Mesenteric fat pad (tissue), 1 donor: Measurements from ENCODE around the gene HNRNPH2. TPM values are rescaled to one million over a fixed set of nuclear protein-coding genes. Genes with fewer than 3 reads are reported as not detected.

ENCODE experiments used
- DNase-seq: peaks from one replicate; pipeline ENCODE4 v3.0.0-alpha.2; 2020; ENCODE audit warnings: low spot score
- total RNA-seq: library from RNA; stranded (reverse); fragmentation: NEBNext Ultra II Directional; extraction: Animal tissue kit (Norgen Biotek cat#: 25700); gene quantifications from one replicate; pipeline ENCODE4 v1.2.1, GENCODE V29; 2021
- donor health status: DM: yes; HTN: yes; CAD: no.

HNRNPH2 gene
- total RNA-seq, 1 donor from 2014 or later, result 62.1 TPM

DNA sequence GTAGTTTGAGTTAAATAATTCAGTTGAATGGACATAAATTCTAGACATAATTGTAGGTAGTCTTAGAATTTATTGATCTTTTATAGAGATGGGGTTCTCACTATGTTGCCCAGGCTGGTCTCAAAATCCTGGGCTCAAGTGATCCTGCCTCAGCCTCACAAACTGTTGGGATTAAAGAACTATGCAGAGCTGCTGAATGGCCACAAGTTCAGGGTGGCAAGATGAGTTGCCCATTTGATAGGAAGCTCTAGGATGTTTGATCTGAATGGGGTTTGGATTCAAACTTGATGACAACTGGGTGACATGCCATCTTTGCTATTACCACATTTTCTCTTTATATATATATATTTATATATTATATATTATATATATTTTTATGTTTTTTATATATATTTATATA is 13.7 kb upstream of the HNRNPH2 start:
- no peak for DNase-seq

DNA sequence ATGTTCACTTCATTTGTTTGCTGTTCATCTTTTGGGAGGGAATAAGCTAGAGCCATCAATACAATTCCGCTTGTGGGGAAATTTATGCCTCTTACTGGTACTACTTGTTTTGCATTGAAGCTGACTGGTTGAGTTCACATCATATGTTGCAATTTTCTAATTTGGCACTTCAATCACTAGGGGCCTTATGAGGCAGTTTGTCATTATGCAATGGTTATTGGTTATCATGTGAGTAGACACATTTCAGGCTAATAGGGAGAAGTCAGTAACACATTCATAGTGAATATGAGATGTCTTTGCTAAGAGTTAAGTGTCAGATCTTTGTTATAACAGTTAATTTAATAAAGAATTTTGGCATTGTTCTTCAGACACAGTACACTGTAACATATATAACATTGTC is 12.2 kb upstream of the HNRNPH2 start:
- DNase-seq, result no peak

DNA sequence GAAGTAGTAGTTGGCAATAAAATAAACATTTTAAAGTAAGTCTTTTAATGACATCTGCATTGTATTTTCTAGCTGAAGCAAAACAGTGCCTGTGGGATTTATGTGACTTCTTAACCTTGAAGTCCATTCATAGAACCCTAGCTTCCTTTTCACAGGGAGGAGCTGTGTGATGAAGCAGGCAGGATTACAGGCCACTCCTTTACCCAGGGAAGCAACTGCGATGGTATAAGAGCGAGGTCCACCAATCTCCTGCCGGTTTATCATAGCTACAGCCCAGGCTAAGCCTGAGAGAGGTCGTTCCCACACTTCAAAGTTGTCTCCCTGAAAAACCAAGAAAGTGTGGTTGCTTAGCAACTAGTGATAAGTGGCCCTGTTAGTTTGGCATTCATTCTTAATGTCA is 10.2 kb upstream of the HNRNPH2 start:
- DNase-seq, result no peak

DNA sequence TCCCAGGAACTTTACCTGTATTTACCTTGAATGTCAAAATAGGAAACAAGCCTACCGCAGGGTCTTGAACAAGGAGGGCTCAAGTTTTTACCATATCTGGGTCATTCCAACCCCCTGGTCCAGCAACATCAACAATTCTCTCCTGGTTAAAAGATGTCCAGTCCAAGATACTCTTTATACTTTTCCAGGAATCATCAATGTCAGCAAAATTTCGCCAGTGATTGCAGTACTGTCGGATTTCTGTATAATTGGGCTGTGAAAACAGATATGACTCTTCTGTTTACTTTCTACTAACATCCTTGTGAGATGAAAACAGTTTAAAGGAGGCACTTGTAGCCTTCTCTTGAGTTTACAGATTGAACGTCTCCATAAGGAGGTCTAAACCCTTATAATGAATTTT is 9.3 kb upstream of the HNRNPH2 start:
- DNase-seq, result no peak

DNA sequence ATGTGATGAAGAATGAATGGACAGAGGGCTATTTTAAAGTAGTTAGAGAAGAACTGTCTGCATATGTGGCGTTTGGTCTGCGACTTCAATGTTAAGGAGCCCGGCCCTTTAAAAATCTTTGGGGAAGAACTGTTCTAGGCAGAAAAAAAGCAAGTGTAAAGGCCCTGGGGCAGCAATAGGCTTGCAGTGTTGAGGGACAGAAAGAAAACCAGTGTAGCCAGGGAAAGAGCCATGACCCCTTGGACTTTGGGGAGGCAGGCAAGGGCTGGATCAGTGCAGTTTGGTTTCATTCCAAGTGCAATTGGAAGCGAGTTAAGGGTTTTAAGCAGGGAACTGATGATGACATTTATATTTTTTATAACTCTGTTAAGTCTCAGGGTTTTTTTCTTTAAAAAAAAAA is 8.2 kb upstream of the HNRNPH2 start:
- no peak for DNase-seq

DNA sequence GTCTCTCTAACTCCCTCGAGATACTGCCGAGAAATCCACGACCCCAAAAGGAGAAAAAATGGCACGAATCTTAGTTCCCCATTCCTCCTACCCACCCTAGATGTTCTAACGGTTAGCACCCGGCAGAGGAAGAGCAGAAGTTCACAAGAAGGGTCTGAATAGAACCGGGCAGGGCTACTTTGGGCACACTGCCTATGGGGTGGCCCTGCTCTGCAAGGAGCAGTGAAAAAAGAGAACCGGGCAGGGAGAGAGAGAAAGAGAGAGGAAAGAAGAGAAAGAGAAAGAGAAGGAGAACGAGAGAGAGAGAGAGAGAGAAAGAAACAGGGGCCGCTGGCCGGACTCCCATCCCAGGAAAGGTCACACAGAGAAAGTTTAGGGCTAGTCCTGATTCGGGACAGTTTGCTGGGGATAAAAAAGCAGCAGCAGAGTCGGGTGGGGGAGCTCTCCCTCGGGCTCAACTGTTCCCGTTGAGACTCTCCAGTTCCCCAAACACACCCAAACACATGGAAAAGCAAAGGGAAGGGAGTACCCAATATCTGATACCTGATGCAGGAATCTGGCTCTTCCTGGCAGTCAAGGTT is 765 bp upstream of the HNRNPH2 start:
- DNase-seq, result no peak

DNA sequence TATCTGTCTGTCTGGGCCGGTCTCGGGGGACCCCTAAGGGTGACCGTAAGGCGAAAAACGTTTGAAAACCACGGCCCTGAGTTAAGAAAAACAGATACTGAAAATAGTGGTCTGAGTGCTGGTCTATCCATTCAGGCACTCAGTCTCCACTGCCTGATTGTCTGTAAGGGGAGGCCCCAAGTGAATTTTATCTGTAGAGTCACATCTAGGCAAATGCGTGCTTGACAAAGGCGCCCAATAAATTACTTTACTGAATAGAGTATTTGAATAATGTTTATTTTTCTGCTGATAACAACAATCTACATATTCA is 465 bp downstream of the HNRNPH2 start:
- no peak for DNase-seq

DNA sequence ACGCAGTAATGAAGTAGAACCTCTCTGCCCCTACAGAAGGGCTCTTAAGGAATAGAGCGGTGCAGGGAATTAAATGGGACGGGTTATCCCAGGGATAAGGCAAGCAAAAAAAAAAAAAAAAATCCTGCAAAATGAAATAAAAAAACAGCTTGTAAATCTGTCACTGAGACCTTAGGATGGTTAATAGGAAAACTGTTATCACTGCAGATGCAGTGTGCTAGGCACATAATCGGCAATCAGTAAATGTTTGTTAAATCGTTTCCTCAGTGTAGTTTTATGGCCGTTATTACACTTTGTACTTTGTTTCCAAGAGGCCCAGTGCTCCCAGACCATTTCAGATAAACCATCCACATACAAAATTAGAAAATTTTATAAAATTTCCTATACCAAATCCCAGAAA is 1.0 kb downstream of the HNRNPH2 start:
- no peak for DNase-seq

DNA sequence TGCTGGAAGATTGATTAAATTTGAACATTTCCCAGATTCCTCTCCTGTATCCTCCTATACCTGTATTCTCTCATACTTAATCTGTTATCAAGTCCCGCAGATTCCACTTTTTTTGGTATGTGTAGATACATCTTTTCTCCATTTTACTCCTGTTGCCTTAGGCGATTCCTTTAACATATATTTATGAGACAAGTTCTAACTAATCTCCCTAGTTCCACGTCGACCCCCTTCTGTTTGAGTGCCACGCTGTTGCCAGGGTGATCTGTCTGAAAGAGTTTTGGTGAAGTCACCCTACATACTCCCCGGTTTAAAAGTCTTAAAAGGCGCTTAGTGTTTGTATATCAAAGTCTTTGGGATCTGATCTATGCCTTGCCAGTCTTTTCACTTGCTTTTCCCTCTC is 2.4 kb downstream of the HNRNPH2 start:
- no peak for DNase-seq

DNA sequence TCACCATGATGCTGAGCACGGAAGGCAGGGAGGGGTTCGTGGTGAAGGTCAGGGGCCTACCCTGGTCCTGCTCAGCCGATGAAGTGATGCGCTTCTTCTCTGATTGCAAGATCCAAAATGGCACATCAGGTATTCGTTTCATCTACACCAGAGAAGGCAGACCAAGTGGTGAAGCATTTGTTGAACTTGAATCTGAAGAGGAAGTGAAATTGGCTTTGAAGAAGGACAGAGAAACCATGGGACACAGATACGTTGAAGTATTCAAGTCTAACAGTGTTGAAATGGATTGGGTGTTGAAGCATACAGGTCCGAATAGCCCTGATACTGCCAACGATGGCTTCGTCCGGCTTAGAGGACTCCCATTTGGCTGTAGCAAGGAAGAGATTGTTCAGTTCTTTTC is 4.0 kb downstream of the HNRNPH2 start:
- DNase-seq, result no peak

DNA sequence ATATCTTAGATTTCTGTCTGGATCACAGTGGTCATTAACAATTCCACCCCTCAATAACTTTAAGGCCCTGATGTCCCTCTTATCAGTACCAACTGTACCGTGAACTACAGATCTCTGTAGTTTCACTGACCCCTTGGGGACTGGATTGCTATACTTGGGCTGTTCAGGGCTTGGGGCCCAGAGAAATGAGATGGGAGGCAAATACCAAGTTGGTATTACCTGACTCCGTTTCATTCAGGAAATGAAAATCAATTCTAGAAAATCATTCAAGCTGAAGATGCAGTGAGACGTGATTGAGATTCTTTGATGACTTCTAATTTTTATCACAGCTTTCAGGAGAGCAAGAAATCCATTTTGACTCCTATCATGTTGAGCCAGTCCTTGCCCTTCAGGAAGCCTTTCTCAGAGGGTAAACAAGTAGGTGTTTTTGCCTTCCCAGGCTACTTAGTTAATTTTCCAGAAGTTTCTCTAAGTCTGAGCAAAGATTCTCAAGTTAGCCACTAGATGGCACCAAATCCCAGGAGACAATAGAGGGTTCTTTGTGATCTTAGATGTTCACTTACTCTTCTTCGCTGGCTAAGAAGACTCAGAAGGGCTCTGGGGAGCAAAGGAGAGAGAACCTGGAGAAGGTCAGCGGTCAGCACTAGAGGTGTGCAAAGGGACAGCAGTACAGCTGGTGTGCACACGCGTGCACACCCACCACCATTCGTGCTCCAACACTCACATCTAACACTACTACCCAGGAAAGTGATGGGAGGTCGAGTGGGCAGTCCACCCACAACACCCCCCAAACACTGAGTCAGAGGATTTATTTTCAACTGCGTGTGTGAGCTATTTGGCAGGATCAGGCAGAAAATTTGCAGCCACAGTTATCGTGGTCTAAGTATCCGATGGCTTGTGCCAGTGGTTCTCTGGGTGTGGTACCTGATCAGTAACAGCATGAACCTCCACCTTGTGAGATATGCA is 7.4 kb downstream of the HNRNPH2 start:
- DNase-seq, result no peak

DNA sequence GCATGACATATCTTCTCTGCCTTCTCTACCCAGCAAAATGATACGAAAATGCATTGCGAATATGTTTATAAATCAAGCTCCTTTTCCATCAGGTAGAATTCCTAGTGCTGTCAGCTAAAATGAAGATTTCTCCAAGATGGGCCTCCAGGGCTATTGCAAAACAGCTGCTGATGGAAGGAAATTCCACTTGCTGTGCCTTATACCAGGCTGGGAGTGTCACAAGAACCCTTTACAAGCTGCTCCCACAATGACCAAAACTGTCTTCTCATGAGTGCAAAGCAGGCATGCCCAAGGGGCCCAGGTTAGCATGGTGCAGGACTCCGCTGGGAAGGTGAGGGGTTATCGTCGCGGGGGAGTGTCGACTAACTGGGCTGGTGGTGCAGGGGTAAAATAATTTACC is 8.7 kb downstream of the HNRNPH2 start:
- no peak for DNase-seq

DNA sequence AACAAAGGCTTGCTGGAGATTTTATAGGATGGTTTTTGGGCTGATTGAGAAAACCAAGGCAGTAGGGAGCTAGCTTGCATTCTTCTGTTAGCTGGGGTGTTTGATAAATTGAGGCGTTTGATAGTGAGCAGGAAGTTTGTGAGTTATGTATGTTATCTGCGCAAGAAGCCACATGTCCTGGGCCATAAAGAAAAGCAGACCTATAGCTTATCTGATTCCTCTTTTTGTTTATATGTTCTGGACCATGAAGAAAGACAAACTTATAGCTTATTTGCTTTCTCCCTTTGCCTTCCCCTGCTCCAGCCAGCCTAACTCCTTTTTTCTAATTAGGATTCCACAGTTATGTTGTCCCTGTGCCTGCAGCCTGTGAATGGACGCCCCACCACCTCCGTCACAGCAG is 9.2 kb downstream of the HNRNPH2 start:
- DNase-seq, result no peak

DNA sequence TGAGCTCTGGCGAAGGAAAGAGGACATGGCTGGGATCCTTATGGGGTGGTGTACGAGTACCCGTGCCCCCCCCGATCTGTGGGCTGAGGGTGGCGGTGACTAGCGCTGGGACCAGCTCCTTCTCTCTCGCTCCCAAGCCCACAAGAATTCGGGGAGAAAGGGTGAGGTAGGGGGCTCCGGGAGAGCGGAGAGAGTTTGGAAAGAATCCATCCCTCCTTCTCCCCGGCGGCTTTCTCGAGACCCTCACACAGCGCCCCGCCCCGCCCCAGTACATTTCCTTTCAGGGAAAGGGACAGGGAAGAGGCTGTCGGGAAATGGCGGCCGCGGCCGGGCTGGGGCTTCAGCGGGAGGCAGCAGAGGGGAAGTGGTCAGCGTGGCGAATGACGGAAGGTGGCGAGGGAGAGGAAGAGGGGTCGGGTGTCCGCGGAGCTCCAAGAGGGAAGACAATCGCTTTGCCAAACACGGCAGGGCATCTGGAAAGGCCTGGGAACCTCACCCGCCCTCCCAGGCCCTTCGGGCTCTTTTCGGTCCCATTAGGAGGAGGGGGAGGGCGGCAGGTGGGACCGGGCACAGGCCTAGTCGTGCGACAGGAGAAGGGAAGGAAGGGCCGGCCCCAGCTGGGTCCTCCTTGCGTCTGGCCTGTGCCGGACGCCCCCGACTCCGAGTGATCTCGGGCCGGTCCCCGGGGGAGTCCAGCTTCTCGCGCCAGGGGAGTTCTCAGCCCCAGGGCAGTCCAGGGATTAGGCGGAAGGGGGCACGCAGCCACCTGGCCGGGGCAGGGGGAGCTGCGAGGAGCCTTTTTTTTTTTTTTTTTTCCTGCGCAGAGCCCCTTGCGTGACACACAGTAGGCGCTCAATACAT is 10.2 kb downstream of the HNRNPH2 start:
- DNase-seq, result no peak

DNA sequence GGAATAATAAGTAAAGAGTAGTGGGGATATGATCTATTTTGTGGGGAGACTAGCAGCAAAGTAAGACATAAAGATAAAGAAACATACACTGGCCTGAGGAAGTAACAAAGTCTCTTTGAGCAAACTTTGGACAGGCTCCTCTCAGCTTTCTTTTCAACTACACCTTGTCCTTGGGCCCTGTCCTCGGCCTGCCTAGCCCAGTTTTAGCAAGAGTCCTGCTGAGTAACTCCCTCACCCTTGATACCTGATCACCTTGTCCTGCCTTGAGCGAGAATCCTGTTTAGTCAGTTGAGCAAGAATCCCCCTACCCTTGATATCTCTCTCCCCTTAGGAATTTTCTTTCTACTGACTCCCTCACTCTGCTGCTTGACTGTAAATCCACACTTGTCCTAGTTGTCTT is 11.5 kb downstream of the HNRNPH2 start:
- no peak for DNase-seq

DNA sequence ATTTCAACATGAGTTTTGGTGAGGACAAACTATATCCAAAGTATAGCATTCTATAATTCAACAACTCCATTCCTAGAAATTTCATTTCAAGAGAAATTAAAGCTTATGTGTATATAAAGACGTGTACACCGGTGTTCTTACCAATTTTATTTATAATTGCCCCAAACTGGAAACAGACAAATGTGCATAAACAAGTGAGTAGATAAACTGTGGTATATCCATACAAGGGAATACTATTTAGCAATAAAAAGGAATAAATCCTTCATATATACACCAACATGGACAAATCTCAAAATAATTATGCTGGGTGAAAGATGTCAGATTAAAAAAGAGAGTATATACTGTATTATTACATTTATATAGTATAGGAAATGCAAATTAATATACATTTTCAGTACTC is 19.9 kb downstream of the HNRNPH2 start:
- no peak for DNase-seq

DNA sequence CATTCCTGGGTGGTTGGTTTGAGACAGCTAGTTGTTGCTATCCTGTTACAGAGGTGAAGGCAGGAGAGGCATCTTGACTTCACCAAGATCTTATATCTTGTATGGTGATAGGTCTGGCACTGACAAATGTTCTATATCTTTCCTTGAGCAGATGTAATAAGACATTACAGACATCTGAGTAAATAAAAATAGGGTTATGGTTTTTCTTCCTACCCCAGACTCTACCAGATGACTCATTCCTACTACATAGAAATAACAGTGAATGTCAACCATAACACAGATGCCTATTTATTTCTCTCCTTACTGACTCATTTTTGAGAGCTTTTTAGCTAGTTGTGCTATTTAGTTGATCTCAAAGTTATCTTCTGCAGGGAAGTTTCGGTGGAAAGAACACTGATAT is 21.9 kb downstream of the HNRNPH2 start:
- DNase-seq, result no peak

DNA sequence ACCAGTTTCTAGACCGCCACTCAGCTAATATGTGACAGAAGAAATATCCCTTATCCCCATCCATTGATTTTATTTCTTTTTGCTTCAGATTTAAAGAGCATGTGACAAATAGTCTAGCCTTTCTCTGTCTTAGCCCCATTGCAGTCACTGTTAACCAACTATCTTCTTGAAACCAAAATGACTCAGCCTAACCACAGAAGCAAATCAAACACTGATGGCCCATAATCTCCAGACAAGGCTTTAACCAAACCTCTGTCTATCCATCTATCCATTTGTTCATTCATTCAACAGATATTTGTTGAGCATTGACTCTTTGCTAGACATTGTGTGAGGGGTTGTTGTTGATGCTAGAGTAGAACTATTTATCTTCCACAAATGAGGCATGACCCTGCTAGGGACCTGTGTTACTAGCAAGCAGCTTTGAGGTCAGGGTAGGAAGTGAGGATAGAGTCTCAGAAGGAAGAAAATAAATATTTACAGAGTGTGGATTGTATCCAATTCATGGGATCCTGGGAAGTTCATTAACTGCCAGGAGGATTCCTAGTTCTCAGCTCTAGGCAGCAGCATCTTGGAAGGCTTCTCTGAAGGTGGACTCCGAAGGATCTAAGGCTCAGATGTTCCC is 22.5 kb downstream of the HNRNPH2 start:
- no peak for DNase-seq

DNA sequence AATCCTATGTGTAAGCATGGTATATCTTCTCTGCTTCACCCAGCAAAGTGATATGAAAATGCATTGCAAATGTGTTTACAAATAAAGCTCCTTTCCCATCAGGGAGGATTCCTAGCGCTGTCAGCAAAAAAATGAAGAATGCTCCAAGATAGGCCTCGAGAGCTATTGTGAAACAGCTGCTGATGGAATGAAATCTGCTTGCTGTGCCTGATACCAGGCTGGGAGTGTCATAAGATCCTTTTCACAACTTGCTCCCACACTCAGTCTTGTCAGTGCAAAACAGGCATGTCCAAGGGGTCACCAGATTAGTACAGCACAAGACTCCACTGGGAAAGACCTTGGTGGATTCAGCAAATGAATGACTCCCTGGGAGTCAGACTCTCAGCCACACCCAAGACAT is 34.1 kb downstream of the HNRNPH2 start:
- DNase-seq, result no peak

DNA sequence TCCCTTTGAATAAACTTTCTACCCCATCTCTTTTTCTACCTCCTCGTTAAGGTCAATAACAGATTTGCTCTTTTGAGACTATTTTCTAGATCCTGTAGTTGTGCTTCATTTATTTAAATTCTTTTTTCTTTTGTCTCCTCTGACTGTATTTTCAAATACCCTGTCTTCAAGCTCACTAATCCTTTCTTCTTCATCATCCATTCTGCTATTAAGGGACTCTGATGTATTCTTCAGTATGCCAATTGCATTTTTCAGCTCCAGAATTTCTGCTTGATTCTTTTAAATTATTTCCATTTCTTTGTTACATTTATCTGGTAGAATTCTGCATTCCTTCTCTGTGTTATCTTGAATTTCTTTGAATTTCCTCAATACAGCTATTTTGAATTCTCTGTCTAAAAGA is 41.3 kb downstream of the HNRNPH2 start:
- DNase-seq, result no peak

DNA sequence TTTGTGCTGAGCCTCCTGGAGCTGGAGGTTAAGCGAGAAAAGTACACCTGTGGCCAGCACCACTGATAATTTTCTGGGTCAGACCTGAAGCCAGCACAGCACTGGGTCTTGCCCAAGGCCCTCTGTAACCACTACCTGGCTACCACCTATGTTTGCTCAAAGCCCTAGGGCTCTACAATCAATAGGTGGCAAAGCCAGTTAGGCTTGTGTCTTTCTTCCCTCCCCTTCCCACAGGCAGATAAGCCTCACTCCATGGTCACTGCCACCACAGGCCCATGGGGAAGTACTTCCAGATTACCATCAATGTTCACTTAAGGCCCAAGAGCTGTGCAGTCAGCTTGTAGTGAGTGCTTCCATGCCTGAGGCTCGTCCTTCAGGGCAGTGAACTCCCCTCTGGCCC is 42.1 kb downstream of the HNRNPH2 start:
- no peak for DNase-seq

DNA sequence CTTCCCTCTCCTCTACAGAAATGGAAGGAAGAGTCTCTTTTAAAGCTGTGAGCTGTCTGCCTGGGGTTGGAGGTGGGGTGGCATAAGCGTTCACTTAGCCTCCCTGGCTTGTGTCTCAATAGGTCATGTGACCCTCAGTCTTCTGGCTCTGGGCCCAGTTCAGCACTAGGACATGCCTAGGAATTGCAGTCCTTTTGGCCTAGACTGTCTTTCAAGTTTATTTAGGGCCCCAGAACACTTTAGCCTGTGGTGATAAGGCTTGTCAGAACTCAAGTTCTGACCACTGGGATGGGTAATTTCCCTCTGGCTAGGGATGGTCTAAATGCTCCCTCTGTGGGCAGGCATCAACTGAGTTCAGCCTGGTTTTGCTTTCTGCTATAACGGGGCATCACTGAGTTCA is 42.9 kb downstream of the HNRNPH2 start:
- DNase-seq, result no peak
